ENCODE measurements around the gene RBM44.
A peak's percentile ranks its signal among the peaks of the same experiment; 100 is the strongest.

The RBM44 gene

GRCh38 chr2:237859082-237859433 is 60.5 kb downstream of the RBM44 start:
- Histone ChIP-seq H3K27me3 (ENCODE audit: insufficient read depth, low read length) (peaks cover 67% of the 10 kb centered on the region), H3K4me1 (ENCODE audit: insufficient read depth, low read length) (no peaks in the 10 kb centered on the region; the same call in 1 of the 2 replicates), H3K9me3 (ENCODE audit: insufficient read depth, low read depth, low read length) (no peaks in the 10 kb centered on the region), H3K9ac (ENCODE audit: low read depth, low read length) (no peak overlapping the region), H3K4me3 (ENCODE audit: low read length) (peak overlapping the region; percentile 38; the same call in 1 of the 2 replicates), H3K27ac (ENCODE audit: low read length) (no peak overlapping the region), H3K36me3 (ENCODE audit: insufficient read depth, low read depth, low read length) (no peaks in the 10 kb centered on the region)

- peak within 1 kb of the TSS; percentile 53; the same call in 1 of the 2 replicates for H3K4me3 ChIP-seq (ENCODE audit: low read length)
- H3K9ac ChIP-seq (ENCODE audit: low read depth, low read length) = no peak within 1 kb of the TSS
- no peaks in the 10 kb centered on the region; the same call in 1 of the 2 replicates for H3K4me1 ChIP-seq (ENCODE audit: insufficient read depth, low read length)
These were observed 61.1 kb downstream of the RBM44 start, which contains the start of gene RAMP1 for GRCh38 chr2:237859533-237860272. Gene RAMP1, plus strand, starts transcription at chr2:237859623. Its CDS starts 53 bp downstream, at chr2:237859676.

GRCh38 chr2:237860273-237860935 is 61.8 kb downstream of the RBM44 start:
- Histone ChIP-seq H3K9ac (ENCODE audit: low read depth, low read length) (no peak overlapping the region), H3K4me1 (ENCODE audit: insufficient read depth, low read length) (no peaks in the 10 kb centered on the region; the same call in 1 of the 2 replicates), H3K27me3 (ENCODE audit: insufficient read depth, low read length) (peaks cover 67% of the 10 kb centered on the region), H3K9me3 (ENCODE audit: insufficient read depth, low read depth, low read length) (no peaks in the 10 kb centered on the region), H3K36me3 (ENCODE audit: insufficient read depth, low read depth, low read length) (no peaks in the 10 kb centered on the region), H3K4me3 (ENCODE audit: low read length) (peak overlapping the region; percentile 53; the same call in 1 of the 2 replicates), H3K27ac (ENCODE audit: low read length) (no peak overlapping the region)

More at GRCh38 chr2:237859533-237860272, 61.1 kb downstream of the RBM44 start, which contains the start of gene RAMP1:
- peaks cover 67% of the 10 kb centered on the region for H3K27me3 ChIP-seq (ENCODE audit: insufficient read depth, low read length)
- H3K36me3 ChIP-seq (ENCODE audit: insufficient read depth, low read depth, low read length) = no peaks in the 10 kb centered on the region
- no peak within 1 kb of the TSS for H3K27ac ChIP-seq (ENCODE audit: low read length)
- no peaks in the 10 kb centered on the region for H3K9me3 ChIP-seq (ENCODE audit: insufficient read depth, low read depth, low read length)

DNA sequence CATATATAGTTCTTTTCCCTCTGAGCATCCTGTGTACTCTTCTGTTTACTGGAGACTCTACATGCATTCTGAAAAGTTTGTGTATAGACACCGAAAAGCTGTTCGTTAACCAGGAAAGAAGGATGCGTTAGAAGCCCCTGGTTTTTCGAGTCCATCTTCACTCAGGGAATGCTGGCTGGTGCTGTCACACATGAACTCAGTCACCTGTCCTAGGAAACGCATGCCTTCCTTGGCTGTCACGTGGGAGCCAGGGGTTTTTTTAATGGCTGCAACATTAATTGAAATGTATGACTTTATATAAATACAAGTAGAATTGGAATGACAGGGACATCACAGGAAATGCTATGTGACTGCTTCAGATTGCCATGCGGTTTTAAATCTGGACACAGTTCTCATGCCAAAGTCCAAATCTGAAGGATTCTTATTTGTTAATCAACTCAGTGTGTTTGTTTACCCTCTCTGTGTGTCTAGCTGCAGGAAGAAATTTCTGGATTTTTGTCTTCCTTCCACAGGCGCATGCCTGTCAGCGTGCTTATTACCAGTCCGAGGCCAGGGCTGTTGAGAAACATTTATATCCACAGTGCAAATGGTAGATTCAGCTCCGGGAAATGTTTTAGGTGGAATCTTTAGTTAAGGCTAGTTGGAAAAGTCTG is 63.4 kb downstream of the RBM44 start:
- Histone ChIP-seq H3K4me3 (ENCODE audit: low read length) (no peak overlapping the region), H3K36me3 (ENCODE audit: insufficient read depth, low read depth, low read length) (no peaks in the 10 kb centered on the region), H3K9ac (ENCODE audit: low read depth, low read length) (no peak overlapping the region), H3K27ac (ENCODE audit: low read length) (no peak overlapping the region), H3K9me3 (ENCODE audit: insufficient read depth, low read depth, low read length) (no peaks in the 10 kb centered on the region), H3K27me3 (ENCODE audit: insufficient read depth, low read length) (peaks cover 57% of the 10 kb centered on the region), H3K4me1 (ENCODE audit: insufficient read depth, low read length) (no peaks in the 10 kb centered on the region; the same call in none of the 2 replicates)

GRCh38 chr2:237862528-237862895 is 63.9 kb downstream of the RBM44 start:
- H3K4me1 ChIP-seq (ENCODE audit: insufficient read depth, low read length) = no peaks in the 10 kb centered on the region; the same call in none of the 2 replicates

DNA sequence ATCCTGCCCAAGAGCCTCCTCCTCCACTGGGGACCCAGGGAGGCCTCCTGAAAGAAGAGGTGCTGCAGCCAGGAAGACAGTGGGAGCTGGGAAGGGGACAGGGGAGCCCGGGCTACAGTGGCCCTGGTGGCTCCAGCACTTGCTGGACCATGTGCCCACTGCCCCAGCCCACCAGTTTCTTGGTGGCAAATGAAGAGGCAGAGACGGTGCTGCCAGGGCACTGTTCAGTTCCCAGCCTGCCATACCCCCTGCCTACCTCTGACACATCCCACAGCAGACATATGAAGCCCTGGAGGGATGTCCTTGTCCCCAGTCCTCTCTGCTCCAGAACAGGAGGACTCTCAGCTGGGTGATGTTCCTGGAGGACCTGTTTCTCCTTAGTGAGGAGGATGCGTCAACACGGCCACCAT is 64.5 kb downstream of the RBM44 start:
- H3K36me3 ChIP-seq (ENCODE audit: insufficient read depth, low read depth, low read length) = no peaks in the 10 kb centered on the region
- H3K9ac ChIP-seq (ENCODE audit: low read depth, low read length) = no peak overlapping the region
- H3K27ac ChIP-seq (ENCODE audit: low read length) = no peak overlapping the region
- H3K27me3 ChIP-seq (ENCODE audit: insufficient read depth, low read length) = peaks cover 47% of the 10 kb centered on the region
- H3K4me1 ChIP-seq (ENCODE audit: insufficient read depth, low read length) = no peaks in the 10 kb centered on the region; the same call in none of the 2 replicates
- no peak overlapping the region for H3K4me3 ChIP-seq (ENCODE audit: low read length)
- H3K9me3 ChIP-seq (ENCODE audit: insufficient read depth, low read depth, low read length) = no peaks in the 10 kb centered on the region

More at GRCh38 chr2:237862528-237862895, 63.9 kb downstream of the RBM44 start:
- H3K36me3 ChIP-seq (ENCODE audit: insufficient read depth, low read depth, low read length) = no peaks in the 10 kb centered on the region
- no peak overlapping the region for H3K9ac ChIP-seq (ENCODE audit: low read depth, low read length)
- H3K4me3 ChIP-seq (ENCODE audit: low read length) = no peak overlapping the region
- H3K27ac ChIP-seq (ENCODE audit: low read length) = no peak overlapping the region
- H3K27me3 ChIP-seq (ENCODE audit: insufficient read depth, low read length) = peaks cover 53% of the 10 kb centered on the region
- H3K9me3 ChIP-seq (ENCODE audit: insufficient read depth, low read depth, low read length) = no peaks in the 10 kb centered on the region

DNA sequence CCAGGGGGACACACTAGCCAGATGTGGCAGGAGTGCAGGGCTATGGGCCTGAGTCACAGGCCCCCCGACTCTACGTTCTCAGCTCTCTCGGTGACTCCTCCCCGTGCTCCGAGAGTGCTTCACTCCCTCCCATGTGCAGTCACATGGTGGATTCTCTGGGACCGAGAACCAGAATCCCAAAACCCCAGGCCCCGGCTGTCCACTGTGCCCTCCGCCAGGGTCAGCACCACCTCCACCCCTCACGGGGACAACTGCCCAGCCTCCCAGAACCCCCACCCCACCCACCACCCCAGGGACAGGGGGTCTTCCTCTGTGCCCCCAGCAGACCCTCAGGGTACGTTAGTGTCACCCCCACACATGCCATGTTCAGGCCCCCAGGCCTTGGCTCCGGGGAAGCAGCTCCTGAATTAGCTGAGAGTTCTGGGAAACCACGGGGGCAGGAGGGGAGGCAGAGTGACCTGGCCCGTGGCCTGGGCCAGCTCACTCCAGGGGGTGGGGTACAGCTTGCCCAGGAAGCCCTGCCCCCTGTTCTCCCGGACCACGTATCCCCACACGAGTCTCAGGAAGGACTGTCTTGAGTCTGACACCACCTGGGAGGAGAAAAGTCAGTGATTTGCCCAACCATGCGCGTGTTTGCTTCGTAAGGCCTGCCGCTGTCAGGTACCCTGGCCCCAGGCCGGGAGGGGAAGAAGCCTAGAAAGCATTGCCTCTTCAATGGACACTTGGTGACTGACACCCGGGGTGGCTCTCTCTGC is 65.3 kb downstream of the RBM44 start:
- Histone ChIP-seq H3K9me3 (ENCODE audit: insufficient read depth, low read depth, low read length) (no peaks in the 10 kb centered on the region), H3K27me3 (ENCODE audit: insufficient read depth, low read length) (peaks cover 40% of the 10 kb centered on the region), H3K4me3 (ENCODE audit: low read length) (no peak overlapping the region), H3K9ac (ENCODE audit: low read depth, low read length) (no peak overlapping the region), H3K4me1 (ENCODE audit: insufficient read depth, low read length) (no peaks in the 10 kb centered on the region; the same call in none of the 2 replicates), H3K27ac (ENCODE audit: low read length) (no peak overlapping the region), H3K36me3 (ENCODE audit: insufficient read depth, low read depth, low read length) (no peaks in the 10 kb centered on the region)

DNA sequence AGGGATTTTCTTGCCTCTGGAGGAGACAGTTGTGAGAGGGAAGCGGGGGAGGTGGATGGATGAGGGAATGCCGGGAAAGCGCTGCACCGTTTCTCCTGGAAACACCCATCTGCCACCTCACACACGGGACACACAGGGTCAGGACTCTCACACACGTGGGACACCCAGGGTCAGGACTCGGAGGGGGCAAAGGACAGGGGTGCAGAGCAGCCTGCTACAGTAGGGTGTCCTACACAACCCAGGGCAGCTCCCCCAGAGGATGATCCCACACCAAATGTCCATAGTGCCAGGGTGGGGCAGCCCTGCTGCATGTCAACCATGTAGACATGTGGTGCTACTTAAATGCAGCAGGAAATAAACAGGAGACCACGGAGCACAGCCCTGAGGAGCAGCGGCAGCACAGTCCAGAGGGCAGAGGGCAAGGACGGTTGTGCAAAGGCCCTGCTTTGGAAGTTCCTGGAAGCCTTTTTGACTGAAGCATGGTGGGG is 65.9 kb downstream of the RBM44 start:
- Histone ChIP-seq H3K27me3 (ENCODE audit: insufficient read depth, low read length) (peaks cover 34% of the 10 kb centered on the region), H3K36me3 (ENCODE audit: insufficient read depth, low read depth, low read length) (no peaks in the 10 kb centered on the region), H3K9me3 (ENCODE audit: insufficient read depth, low read depth, low read length) (no peaks in the 10 kb centered on the region), H3K9ac (ENCODE audit: low read depth, low read length) (no peak overlapping the region), H3K4me1 (ENCODE audit: insufficient read depth, low read length) (no peaks in the 10 kb centered on the region; the same call in 1 of the 2 replicates), H3K27ac (ENCODE audit: low read length) (no peak overlapping the region), H3K4me3 (ENCODE audit: low read length) (no peak overlapping the region)

GRCh38 chr2:237864940-237865622 is 66.5 kb downstream of the RBM44 start:
- H3K36me3 ChIP-seq (ENCODE audit: insufficient read depth, low read depth, low read length) = no peaks in the 10 kb centered on the region
- no peaks in the 10 kb centered on the region; the same call in 1 of the 2 replicates for H3K4me1 ChIP-seq (ENCODE audit: insufficient read depth, low read length)

DNA sequence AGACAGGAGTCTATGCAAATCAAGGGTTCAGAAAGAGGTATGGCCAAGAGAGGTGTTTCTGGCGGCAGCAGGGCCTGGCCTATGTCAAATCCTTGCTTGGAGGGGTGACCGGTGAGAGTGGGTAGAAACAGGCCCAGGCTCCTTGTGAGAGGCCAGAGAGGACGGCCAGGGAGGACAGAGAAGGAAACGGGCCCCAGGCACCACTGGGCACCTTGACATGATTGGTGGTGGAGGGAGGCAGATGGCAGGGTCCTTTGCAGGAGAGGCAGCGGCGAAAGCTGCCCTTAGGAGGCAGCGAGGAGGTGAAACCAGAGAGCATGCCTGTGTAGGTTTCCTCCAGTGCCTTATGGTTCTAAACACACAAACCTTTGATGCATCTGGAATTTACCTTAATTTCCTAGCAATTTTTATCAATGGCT is 67.1 kb downstream of the RBM44 start:
- Histone ChIP-seq H3K27ac (ENCODE audit: low read length) (no peak overlapping the region), H3K9ac (ENCODE audit: low read depth, low read length) (no peak overlapping the region), H3K36me3 (ENCODE audit: insufficient read depth, low read depth, low read length) (no peaks in the 10 kb centered on the region), H3K4me1 (ENCODE audit: insufficient read depth, low read length) (no peaks in the 10 kb centered on the region; the same call in 1 of the 2 replicates), H3K9me3 (ENCODE audit: insufficient read depth, low read depth, low read length) (no peaks in the 10 kb centered on the region), H3K27me3 (ENCODE audit: insufficient read depth, low read length) (peaks cover 22% of the 10 kb centered on the region), H3K4me3 (ENCODE audit: low read length) (no peak overlapping the region)

More at GRCh38 chr2:237864940-237865622, 66.5 kb downstream of the RBM44 start:
- Histone ChIP-seq H3K9me3 (ENCODE audit: insufficient read depth, low read depth, low read length) (no peaks in the 10 kb centered on the region), H3K9ac (ENCODE audit: low read depth, low read length) (no peak overlapping the region), H3K27me3 (ENCODE audit: insufficient read depth, low read length) (peaks cover 28% of the 10 kb centered on the region), H3K27ac (ENCODE audit: low read length) (no peak overlapping the region), H3K4me3 (ENCODE audit: low read length) (no peak overlapping the region)
